ENCODE results near the gene R3HCC1L. TPM values are rescaled to one million over a fixed set of nuclear protein-coding genes. Genes with fewer than 3 reads are reported as not detected.
"Not testable (repeated sequence)": the region's sequence is repeated elsewhere in the genome, so short reads cannot be mapped to it uniquely, and the experiment has no call there.

Gene R3HCC1L
- total RNA-seq, 1 experiment from 2014 or later, result 9.8 TPM

- no peak for DNase-seq (ENCODE audit: low spot score)
These were observed 38.0 kb downstream of the R3HCC1L start for GRCh38 chr10:98172495-98172894.

- no peak for DNase-seq (ENCODE audit: low spot score)
These were observed 38.8 kb downstream of the R3HCC1L start for GRCh38 chr10:98173260-98173659.

GRCh38 chr10:98182351-98182915, 48.0 kb downstream of the R3HCC1L start:
- not testable (repeated sequence) for DNase-seq (ENCODE audit: low spot score)

- DNase-seq (ENCODE audit: low spot score), result no peak
These were observed 52.2 kb downstream of the R3HCC1L start for GRCh38 chr10:98186681-98187080.

- not testable (repeated sequence) for DNase-seq (ENCODE audit: low spot score)
These were observed 56.3 kb downstream of the R3HCC1L start for GRCh38 chr10:98190773-98191172.

- no peak for DNase-seq (ENCODE audit: low spot score)
These were observed 58.6 kb downstream of the R3HCC1L start for GRCh38 chr10:98193037-98193436.

GRCh38 chr10:98194633-98195032, 60.2 kb downstream of the R3HCC1L start:
- DNase-seq (ENCODE audit: low spot score), result no peak

GRCh38 chr10:98195120-98195519, 60.7 kb downstream of the R3HCC1L start:
- no peak for DNase-seq (ENCODE audit: low spot score)

- no peak for DNase-seq (ENCODE audit: low spot score)
These were observed 62.5 kb downstream of the R3HCC1L start for GRCh38 chr10:98196985-98197384.

- no peak for DNase-seq (ENCODE audit: low spot score)
These were observed 67.3 kb downstream of the R3HCC1L start for GRCh38 chr10:98201760-98202159.

GRCh38 chr10:98202378-98202777, 67.9 kb downstream of the R3HCC1L start:
- no peak for DNase-seq (ENCODE audit: low spot score)

- DNase-seq (ENCODE audit: low spot score), result no peak
These were observed 70.9 kb downstream of the R3HCC1L start for GRCh38 chr10:98205351-98205750.

GRCh38 chr10:98208925-98209324, 74.5 kb downstream of the R3HCC1L start:
- no peak for DNase-seq (ENCODE audit: low spot score)

GRCh38 chr10:98209441-98209840, 75.0 kb downstream of the R3HCC1L start:
- no peak for DNase-seq (ENCODE audit: low spot score)

GRCh38 chr10:98212196-98212595, 77.7 kb downstream of the R3HCC1L start:
- DNase-seq (ENCODE audit: low spot score), result no peak

GRCh38 chr10:98213740-98214139, 79.3 kb downstream of the R3HCC1L start:
- no peak for DNase-seq (ENCODE audit: low spot score)

GRCh38 chr10:98215373-98215772, 80.9 kb downstream of the R3HCC1L start:
- DNase-seq (ENCODE audit: low spot score), result no peak

GRCh38 chr10:98217801-98218200, 83.3 kb downstream of the R3HCC1L start:
- DNase-seq (ENCODE audit: low spot score), result no peak

GRCh38 chr10:98223874-98224273, 89.4 kb downstream of the R3HCC1L start:
- no peak for DNase-seq (ENCODE audit: low spot score)

- DNase-seq (ENCODE audit: low spot score), result no peak
These were observed 90.1 kb downstream of the R3HCC1L start for GRCh38 chr10:98224509-98224908.

- no peak for DNase-seq (ENCODE audit: low spot score)
These were observed 90.5 kb downstream of the R3HCC1L start for GRCh38 chr10:98224996-98225395.

GRCh38 chr10:98226508-98227144, 92.2 kb downstream of the R3HCC1L start:
- no peak for DNase-seq (ENCODE audit: low spot score)

- not testable (repeated sequence) for DNase-seq (ENCODE audit: low spot score)
These were observed 93.3 kb downstream of the R3HCC1L start for GRCh38 chr10:98227713-98228112.

- DNase-seq (ENCODE audit: low spot score), result not testable (repeated sequence)
These were observed 93.8 kb downstream of the R3HCC1L start for GRCh38 chr10:98228266-98228665.
